H9 (cell line): ENCODE data around the gene CHRND. TPM values are rescaled to one million over a fixed set of nuclear protein-coding genes. Genes with fewer than 3 reads are reported as not detected.

Experiments
- DNase-seq: peaks from one replicate; pipeline ENCODE4 v3.0.0-alpha.2; 2017
- H2AFZ ChIP-seq: one replicate; pipeline ENCODE4 v1.6.1; 2013; ENCODE audit warnings: mild to moderate bottlenecking, low read length, control low read depth, moderate library complexity
- H2AK5ac ChIP-seq: 2 replicates; pipeline ENCODE4 v1.6.1; 2013; ENCODE audit warnings: low read length, control low read depth, mixed read lengths; ENCODE audit not compliant: insufficient read length
- H2BK120ac ChIP-seq: one replicate; pipeline ENCODE4 v1.6.1; 2013; ENCODE audit warnings: low read depth, mild to moderate bottlenecking, low read length, control low read depth, inconsistent platforms; ENCODE audit not compliant: poor library complexity, severe bottlenecking
- H2BK12ac ChIP-seq: 2 replicates; pipeline ENCODE4 v1.6.1; 2013; ENCODE audit warnings: low read length, control low read depth, mixed read lengths, low read depth; ENCODE audit not compliant: insufficient read length
- H2BK15ac ChIP-seq: 2 replicates; pipeline ENCODE4 v1.6.1; 2013; ENCODE audit warnings: low read depth, low read length, control low read depth
- H2BK20ac ChIP-seq: one replicate; pipeline ENCODE4 v1.6.1; 2013; ENCODE audit warnings: low read depth, mild to moderate bottlenecking, low read length, control low read depth, inconsistent platforms; ENCODE audit not compliant: poor library complexity, severe bottlenecking
- H2BK5ac ChIP-seq: 2 replicates; pipeline ENCODE4 v1.6.1; 2013; ENCODE audit warnings: low read length, control low read depth, mixed read lengths; ENCODE audit not compliant: insufficient read length
- H3K14ac ChIP-seq: 2 replicates; pipeline ENCODE4 v1.6.1; 2013; ENCODE audit warnings: low read length, control low read depth; ENCODE audit not compliant: insufficient read depth
- H3K18ac ChIP-seq: 2 replicates; pipeline ENCODE4 v1.6.1; 2013; ENCODE audit warnings: low read depth, mild to moderate bottlenecking, mixed read lengths, low read length, control low read depth; ENCODE audit not compliant: insufficient read length
- H3K23ac ChIP-seq: 2 replicates; pipeline ENCODE4 v1.6.1; 2013; ENCODE audit warnings: low read length, control low read depth, mixed read lengths, low read depth; ENCODE audit not compliant: insufficient read length
- H3K23me2 ChIP-seq: 2 replicates; pipeline ENCODE4 v1.6.1; 2013; ENCODE audit warnings: low read depth, mild to moderate bottlenecking, mixed read lengths, low read length, control low read depth; ENCODE audit not compliant: insufficient read length, poor library complexity, severe bottlenecking
- H3K27ac ChIP-seq: 2 replicates; pipeline ENCODE4 v1.5.1; 2013; ENCODE audit warnings: low read length, control low read depth, mixed read lengths, low read depth; ENCODE audit not compliant: insufficient read length
- H3K27me3 ChIP-seq: 2 replicates; pipeline ENCODE4 v1.6.1; 2013; ENCODE audit warnings: low read length, control low read depth, inconsistent platforms; ENCODE audit not compliant: insufficient read depth
- H3K4ac ChIP-seq: 2 replicates; pipeline ENCODE4 v1.6.1; 2013; ENCODE audit warnings: low read depth, mild to moderate bottlenecking, control low read depth, inconsistent platforms, low read length, moderate library complexity
- H3K4me1 ChIP-seq: 2 replicates; pipeline ENCODE4 v1.6.1; 2013; ENCODE audit warnings: low read length, control low read depth, inconsistent platforms; ENCODE audit not compliant: insufficient read depth
- H3K4me2 ChIP-seq: 2 replicates; pipeline ENCODE4 v1.6.1; 2013; ENCODE audit warnings: low read length, control low read depth, mixed read lengths; ENCODE audit not compliant: insufficient read length, insufficient read depth
- H3K56ac ChIP-seq: 2 replicates; pipeline ENCODE4 v1.6.1; 2013; ENCODE audit warnings: low read depth, mild to moderate bottlenecking, mixed read lengths, low read length, control low read depth; ENCODE audit not compliant: insufficient read length
- H3K79me1 ChIP-seq: 2 replicates; pipeline ENCODE4 v1.6.1; 2013; ENCODE audit warnings: low read depth, mild to moderate bottlenecking, moderate library complexity, low read length, control low read depth, inconsistent platforms; ENCODE audit not compliant: insufficient read depth, poor library complexity, severe bottlenecking
- H3K79me2 ChIP-seq: 2 replicates; pipeline ENCODE4 v1.6.1; 2013; ENCODE audit warnings: low read length, control low read depth, inconsistent platforms; ENCODE audit not compliant: insufficient read depth
- H3K9ac ChIP-seq: 2 replicates; pipeline ENCODE4 v1.6.1; 2013; ENCODE audit warnings: low read length, control low read depth, mixed read lengths; ENCODE audit not compliant: insufficient read length; ENCODE audit errors: extremely low read depth
- H3K9me3 ChIP-seq: one replicate; pipeline ENCODE4 v1.6.1; 2013; ENCODE audit warnings: low read depth, low read length, inconsistent platforms; ENCODE audit not compliant: control insufficient read depth
- H3T11ph ChIP-seq: one replicate; pipeline ENCODE4 v1.6.1; 2013; ENCODE audit warnings: mild to moderate bottlenecking, low read length, control low read depth, inconsistent platforms
- H4K20me1 ChIP-seq: one replicate; pipeline ENCODE4 v1.6.1; 2013; ENCODE audit not compliant: control insufficient read depth, insufficient read length, insufficient read depth
- H4K5ac ChIP-seq: 2 replicates; pipeline ENCODE4 v1.6.1; 2013; ENCODE audit warnings: low read depth, mild to moderate bottlenecking, mixed read lengths, low read length, control low read depth; ENCODE audit not compliant: insufficient read length
- H4K8ac ChIP-seq: replicated peaks from 2 replicates; pipeline ENCODE4 v1.6.1; 2013; ENCODE audit warnings: low read length, control low read depth, mixed read lengths, low read depth; ENCODE audit not compliant: insufficient read length
- H4K91ac ChIP-seq: 2 replicates; pipeline ENCODE4 v1.6.1; 2013; ENCODE audit warnings: low read depth, mild to moderate bottlenecking, moderate library complexity, mixed read lengths, low read length, control low read depth; ENCODE audit not compliant: insufficient read length
- H3K27ac Mint-ChIP-seq, 3 experiments: 2 replicates in 2 of 3; 3 replicates in 1 of 3; pipeline ENCODE4 v1.8.0; 2020 to 2021; ENCODE audit warnings: mixed read lengths in 3 of 3, mild to moderate bottlenecking in 1 of 3, moderate library complexity in 1 of 3
- H3K27me3 Mint-ChIP-seq: 2 replicates; pipeline ENCODE4 v1.8.0; 2021; ENCODE audit warnings: low read depth, mild to moderate bottlenecking, moderate library complexity, mixed read lengths
- H3K36me3 Mint-ChIP-seq, 3 experiments: 2 replicates in 2 of 3; 3 replicates in 1 of 3; pipeline ENCODE4 v1.8.0; 2020 to 2021; ENCODE audit warnings: low read depth in 3 of 3, mixed read lengths in 3 of 3; ENCODE audit not compliant: insufficient read depth in 1 of 3
- H3K4me1 Mint-ChIP-seq, 2 experiments: 2 replicates each; pipeline ENCODE4 v1.8.0; 2020; ENCODE audit warnings: mixed read lengths in 2 of 2
- H3K4me3 Mint-ChIP-seq, 2 experiments: 2 replicates in 1 of 2; 3 replicates in 1 of 2; pipeline ENCODE4 v1.8.0; 2020 to 2021; ENCODE audit warnings: mild to moderate bottlenecking in 2 of 2, mixed read lengths in 2 of 2, moderate library complexity in 1 of 2
- H3K9me3 Mint-ChIP-seq, 2 experiments: 2 replicates in 1 of 2; 3 replicates in 1 of 2; pipeline ENCODE4 v1.8.0; 2020; ENCODE audit warnings: mild to moderate bottlenecking in 2 of 2, mixed read lengths in 2 of 2, moderate library complexity in 1 of 2
- CTCF ChIP-seq: fragments of 200-600 bp; sonication (generic); conservative IDR thresholded peaks from 3 replicates; pipeline ENCODE4 v1.8.0; 2021; ENCODE audit warnings: antibody characterized with exemption, mild to moderate bottlenecking
- WGBS: extraction: QIAGEN DNeasy Blood & Tissue Kit; methylation state at CpG from one replicate; pipeline ENCODE4 v1.1.7; 2013; ENCODE audit warnings: missing lambda C conversion rate, low lambda C conversion rate, mixed read lengths; ENCODE audit not compliant: insufficient read length; ENCODE audit errors: extremely low coverage; 5-methylcytosine and 5-hydroxymethylcytosine counted together
- total RNA-seq: library from RNA; stranded (reverse); gene quantifications from 2 replicates; pipeline ENCODE4 v1.2.1, GENCODE V29; 2021

Gene CHRND
- total RNA-seq, 1 experiment from 2014 or later: not detected

- Histone ChIP-seq H3K18ac (no peak overlapping the region), H2BK120ac (no peak overlapping the region), H3K9ac (no peak overlapping the region), H3K56ac (no peak overlapping the region), H3K27ac (no peak overlapping the region), H3T11ph (no peak overlapping the region), H3K23me2 (peaks cover 14% of the 10 kb centered on the region), H2AFZ (no peak overlapping the region), H2BK5ac (no peak overlapping the region), H3K27me3 (peaks cover 15% of the 10 kb centered on the region), H3K9me3 (no peaks in the 10 kb centered on the region), H3K4me1 (no peaks in the 10 kb centered on the region), H4K20me1 (no peaks in the 10 kb centered on the region), H2BK15ac (no peak overlapping the region), H3K4me2 (peak overlapping the region; percentile 42), H3K79me1 (no peaks in the 10 kb centered on the region), H4K5ac (no peak overlapping the region), H3K14ac (no peak overlapping the region; the same call in 1 of the 2 replicates), H3K4ac (no peak overlapping the region), H3K23ac (no peak overlapping the region), H2AK5ac (no peak overlapping the region), H2BK12ac (no peak overlapping the region), H4K91ac (no peak overlapping the region), H2BK20ac (no peak overlapping the region), H3K79me2 (no peaks in the 10 kb centered on the region), H4K8ac (no peak overlapping the region)
- H3K4me3 Mint-ChIP-seq: peak overlapping the region; percentile 9 to 72; a peak in 4 of 5 replicates
- H3K27me3 Mint-ChIP-seq: peaks cover 76% of the 10 kb centered on the region
- H3K4me1 Mint-ChIP-seq: peaks cover 9 to 26% of the 10 kb centered on the region in 2 experiments
- no peaks in the 10 kb centered on the region for H3K9me3 Mint-ChIP-seq
- peaks cover 0 to 1% (median 0%) of the 10 kb centered on the region in 3 experiments; a peak in 1 of 7 replicates for H3K36me3 Mint-ChIP-seq
- TF ChIP-seq CTCF: no peak
- H3K27ac Mint-ChIP-seq: no peak overlapping the region
- WGBS: no CpG with 5 or more reads among the region's 46 CpGs
- no peak for DNase-seq
Measured at GRCh38 chr2:232522623-232523401, 3.1 kb upstream of the CHRND start.
